T-helper 1 cell treated with Interleukin-12 subunit alpha and Interleukin-12 subunit beta and Interleukin-4 antibody, amounts not matched to agents 30 ng/mL and 1 ng/mL, for 36 hours (primary cell): ENCODE results near the gene REST. TPM values are rescaled to one million over a fixed set of nuclear protein-coding genes. Genes with fewer than 3 reads are reported as not detected.
"Not testable (repeated sequence)": the region's sequence is repeated elsewhere in the genome, so short reads cannot be mapped to it uniquely, and the experiment has no call there.

Source experiments
- intact Hi-C: fragments of 100-400 bp; cut with micrococcal nuclease; formaldehyde crosslinking; loops from one replicate; pipeline ENCODE4 v1.15.1; 2024
- total RNA-seq: library from RNA; stranded (reverse); gene quantifications from 2 replicates; pipeline ENCODE4 v1.2.3, GENCODE V29; 2022

The REST gene
- total RNA-seq, 1 donor from 2014 or later = 61.4 TPM

- intact Hi-C loops = loop anchor here (1.0 to 5.0 kb wide), 7 partner anchors 87 to 1967 kb away; partner anchors contain the start of genes CLOCK, SPINK2, SRP72 and TMEM165
These were observed 1.6 kb downstream of the REST start for GRCh38 chr4:56909086-56909894.

GRCh38 chr4:56910172-56910967, 2.7 kb downstream of the REST start:
- intact Hi-C loops = no loop called here

- intact Hi-C loops = no loop called here
These were observed 6.6 kb downstream of the REST start for GRCh38 chr4:56914336-56914735.

DNA sequence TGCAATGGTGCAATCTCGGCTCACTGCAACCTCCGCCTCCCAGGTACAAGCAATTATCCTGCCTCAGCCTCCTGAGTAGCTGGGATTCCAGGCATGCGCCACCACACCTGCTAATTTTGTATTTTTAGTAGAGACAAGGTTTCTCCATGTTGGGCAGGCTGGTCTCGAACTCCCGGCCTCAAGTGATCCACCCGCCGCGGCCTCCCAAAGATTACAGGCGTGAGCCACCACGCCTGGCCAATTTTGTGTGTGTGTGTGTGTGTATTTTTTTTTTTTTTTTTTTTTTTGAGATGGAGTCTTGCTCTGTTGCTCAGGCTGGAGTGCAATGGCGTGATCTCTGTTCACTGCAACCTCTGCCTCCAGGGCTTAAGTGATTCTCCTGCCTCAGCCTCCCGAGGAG, 7.3 kb downstream of the REST start:
- intact Hi-C loops = not testable (repeated sequence)

DNA sequence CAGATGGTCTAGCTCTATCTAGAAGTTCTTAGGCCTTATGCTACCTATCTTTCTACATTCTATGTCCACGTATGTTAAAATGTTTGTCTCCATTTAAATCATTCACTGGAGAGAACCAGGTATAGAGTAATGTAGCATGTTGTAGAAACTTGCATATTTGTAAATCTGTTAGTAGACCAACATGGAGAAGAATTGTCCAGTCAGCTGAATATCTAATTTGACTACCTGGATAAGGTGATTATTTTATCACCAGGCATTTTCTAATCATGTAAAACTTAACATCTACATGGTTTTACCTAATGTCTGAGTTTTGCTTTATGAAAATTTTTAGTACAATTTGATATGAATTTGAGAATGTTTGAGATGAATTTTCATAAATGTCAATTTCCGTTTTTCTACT, 19.5 kb downstream of the REST start:
- intact Hi-C loops = no loop called here

DNA sequence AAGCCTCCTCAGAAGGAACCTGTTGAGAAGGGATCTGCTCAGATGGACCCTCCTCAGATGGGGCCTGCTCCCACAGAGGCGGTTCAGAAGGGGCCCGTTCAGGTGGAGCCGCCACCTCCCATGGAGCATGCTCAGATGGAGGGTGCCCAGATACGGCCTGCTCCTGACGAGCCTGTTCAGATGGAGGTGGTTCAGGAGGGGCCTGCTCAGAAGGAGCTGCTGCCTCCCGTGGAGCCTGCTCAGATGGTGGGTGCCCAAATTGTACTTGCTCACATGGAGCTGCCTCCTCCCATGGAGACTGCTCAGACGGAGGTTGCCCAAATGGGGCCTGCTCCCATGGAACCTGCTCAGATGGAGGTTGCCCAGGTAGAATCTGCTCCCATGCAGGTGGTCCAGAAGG, 22.9 kb downstream of the REST start:
- intact Hi-C loops = no loop called here

GRCh38 chr4:56931924-56932323, 24.2 kb downstream of the REST start:
- intact Hi-C loops = no loop called here

GRCh38 chr4:56937262-56937661, 29.6 kb downstream of the REST start:
- intact Hi-C loops = no loop called here

DNA sequence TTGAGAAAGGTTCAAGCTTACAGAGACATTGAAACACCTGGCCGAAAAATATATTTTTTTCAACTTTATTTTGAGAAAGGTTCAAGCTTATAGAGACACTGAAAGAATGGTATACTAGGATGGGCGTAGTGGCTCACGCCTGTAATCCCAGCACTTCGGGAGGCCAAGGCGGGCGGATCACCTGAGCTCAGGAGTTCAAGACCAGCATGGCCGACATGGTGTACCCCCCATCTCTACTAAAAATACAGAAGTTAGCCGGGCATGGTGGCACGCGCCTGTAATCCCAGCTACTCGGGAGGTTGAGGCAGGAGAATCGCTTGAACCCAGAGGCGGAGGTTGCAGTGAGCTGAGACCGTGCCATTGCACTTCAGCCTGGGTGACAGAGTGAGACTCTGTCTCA, 32.1 kb downstream of the REST start:
- intact Hi-C loops = not testable (repeated sequence)

DNA sequence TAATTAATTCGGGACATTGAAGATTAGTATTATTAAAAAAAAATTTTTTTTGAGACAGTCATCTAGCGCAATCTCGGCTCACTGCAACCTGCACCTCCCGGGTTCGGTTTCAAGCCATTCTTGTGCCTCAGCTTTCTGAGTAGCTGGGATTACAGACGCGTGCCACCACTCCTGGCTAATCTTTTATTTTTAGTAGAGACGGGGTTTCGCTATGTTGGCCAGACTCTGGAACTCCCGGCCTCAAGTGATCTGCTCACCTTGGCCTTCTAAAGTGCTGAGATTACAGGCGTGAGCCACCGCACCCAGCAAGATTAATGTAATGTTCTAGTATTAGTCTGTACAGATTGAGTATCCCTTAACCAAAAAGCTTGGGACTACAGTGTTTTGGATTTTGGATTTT, 32.7 kb downstream of the REST start:
- intact Hi-C loops = no loop called here

- intact Hi-C loops = no loop called here
These were observed 33.3 kb downstream of the REST start for GRCh38 chr4:56940971-56941370.

- intact Hi-C loops = no loop called here
These were observed 33.7 kb downstream of the REST start for GRCh38 chr4:56941403-56941802.

DNA sequence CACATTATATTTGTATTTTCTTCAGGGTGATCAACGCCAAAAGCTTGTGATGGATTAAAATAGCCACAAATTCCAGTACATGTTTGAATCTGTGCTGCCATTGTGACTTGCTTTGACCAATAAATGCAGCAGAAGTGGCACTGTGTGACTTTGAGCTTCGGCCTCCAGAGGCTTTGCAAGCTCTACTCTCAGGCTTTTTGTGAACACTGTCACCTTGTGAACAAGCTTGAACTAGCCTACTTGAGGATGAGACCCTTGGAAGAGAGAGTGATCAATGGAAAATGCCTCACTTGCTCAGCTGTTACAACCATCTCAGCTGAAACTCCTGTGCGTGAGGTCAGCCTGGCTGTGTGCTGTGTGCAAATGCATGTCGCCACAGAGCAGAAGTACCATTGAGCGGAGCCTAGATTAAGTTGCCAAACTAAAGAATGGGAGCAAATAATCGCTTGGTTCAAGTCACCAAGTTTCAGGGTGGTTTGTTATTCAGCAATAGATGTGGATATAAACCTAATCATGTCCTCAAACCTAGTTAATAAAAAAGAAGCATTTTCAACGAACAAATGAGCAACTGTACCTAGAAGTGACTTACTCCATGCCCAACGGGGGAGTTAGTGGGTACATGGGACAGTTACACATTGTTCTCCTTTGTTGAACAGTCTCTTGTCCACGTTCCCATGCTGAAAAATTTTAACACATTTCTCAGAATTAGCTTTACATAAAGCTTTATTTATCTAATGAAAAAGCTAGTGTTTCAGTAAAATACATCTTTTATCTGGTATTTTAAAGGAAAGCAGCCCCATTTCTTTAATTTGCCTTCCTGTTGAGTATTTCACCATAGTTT, 46.2 kb downstream of the REST start:
- intact Hi-C loops = no loop called here

DNA sequence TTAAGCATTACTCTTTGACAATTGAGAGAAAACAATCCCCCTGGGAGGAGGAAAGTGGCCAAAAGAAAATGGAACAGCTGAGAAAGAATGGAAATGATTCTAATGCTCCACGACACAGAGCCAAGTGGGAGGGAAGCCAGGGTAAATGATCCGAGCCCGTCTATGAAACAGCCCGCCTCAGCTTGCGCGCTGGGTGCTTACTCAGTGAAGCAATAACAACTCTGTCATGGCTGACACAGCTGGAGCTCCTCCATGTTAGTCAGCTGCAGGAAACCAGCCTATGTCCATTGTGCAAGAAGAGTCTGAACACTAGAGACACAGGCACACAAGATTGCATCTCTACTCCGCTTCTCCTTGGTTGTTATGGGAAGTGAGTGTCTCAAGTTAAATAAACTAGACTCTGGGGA, 50.4 kb downstream of the REST start:
- intact Hi-C loops = no loop called here

GRCh38 chr4:56959100-56959499, 51.4 kb downstream of the REST start:
- intact Hi-C loops = no loop called here

GRCh38 chr4:56961107-56961500, 53.4 kb downstream of the REST start:
- intact Hi-C loops = no loop called here

DNA sequence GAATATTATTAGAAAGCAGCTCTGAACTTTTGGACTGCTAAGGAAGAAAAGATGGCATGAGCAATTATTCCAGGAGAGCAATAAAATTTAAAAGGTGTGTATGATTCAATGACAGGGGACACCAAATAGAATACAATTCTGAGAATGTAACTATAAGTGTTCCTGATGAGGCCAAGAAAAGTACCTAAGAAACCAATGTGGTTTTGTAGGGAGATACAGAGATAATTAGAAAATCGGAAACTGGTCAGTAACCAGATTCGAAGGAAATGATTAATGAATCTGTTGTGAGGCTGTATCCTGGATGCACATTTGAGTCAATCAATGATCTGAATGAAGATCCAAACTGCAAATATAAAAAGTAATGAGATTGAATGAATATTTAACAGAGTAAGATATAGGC, 63.7 kb downstream of the REST start:
- intact Hi-C loops = no loop called here

DNA sequence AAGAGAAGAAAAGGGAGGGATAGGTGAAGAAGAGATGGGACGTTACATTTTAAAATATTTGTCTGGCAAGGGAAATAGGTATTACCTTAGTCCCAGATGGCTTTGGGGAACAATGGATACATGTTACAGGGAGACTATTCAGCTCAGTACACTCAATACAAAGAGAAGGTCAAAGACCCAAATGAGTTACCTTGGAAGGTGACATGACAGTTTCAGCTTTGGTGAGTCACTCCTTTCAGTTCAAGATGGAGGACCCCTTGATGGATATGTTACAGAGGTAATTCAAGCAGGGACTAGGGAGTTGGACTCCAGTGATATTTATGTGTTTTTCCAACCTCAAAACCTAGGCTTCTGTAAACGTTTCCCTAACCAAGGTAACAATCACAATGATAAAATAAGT, 64.7 kb downstream of the REST start:
- intact Hi-C loops = no loop called here

DNA sequence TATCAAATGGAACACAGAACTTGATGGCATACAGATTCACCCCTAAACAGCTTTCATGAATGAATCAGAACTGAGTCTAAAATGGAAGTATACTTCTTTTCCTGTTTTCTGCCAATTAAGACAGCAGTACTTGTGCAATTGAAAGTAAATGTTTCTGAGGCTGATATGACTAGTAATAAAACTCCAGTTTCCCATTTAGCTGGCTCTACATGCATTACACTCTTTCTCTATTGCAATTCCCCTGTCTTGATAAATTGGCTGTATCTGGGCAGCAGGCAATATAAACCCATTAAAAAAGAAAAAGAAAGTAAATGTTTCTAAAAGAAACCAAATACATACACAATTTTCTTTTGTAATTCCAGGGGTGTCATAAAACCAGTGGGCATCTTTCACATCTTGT, 65.1 kb downstream of the REST start:
- intact Hi-C loops = no loop called here

DNA sequence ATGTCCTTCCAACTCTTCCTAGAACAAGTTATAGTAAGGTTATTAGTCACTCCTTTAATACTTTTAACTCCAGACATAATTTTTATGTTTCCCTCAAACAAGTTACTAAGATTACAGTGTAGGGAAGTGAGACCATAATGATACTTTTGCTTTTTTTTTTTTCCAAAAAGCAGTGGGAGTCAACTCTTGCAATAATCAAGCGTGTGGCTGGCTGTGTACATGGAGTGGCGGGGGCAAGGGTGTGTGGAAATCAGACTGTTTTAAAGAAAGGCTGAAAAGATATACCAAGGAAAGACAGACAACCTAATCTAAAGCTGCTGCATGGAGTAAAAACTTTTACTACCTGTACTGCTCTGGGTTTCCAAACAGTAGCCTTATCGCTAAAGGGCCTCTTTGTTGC, 65.6 kb downstream of the REST start:
- intact Hi-C loops = no loop called here

DNA sequence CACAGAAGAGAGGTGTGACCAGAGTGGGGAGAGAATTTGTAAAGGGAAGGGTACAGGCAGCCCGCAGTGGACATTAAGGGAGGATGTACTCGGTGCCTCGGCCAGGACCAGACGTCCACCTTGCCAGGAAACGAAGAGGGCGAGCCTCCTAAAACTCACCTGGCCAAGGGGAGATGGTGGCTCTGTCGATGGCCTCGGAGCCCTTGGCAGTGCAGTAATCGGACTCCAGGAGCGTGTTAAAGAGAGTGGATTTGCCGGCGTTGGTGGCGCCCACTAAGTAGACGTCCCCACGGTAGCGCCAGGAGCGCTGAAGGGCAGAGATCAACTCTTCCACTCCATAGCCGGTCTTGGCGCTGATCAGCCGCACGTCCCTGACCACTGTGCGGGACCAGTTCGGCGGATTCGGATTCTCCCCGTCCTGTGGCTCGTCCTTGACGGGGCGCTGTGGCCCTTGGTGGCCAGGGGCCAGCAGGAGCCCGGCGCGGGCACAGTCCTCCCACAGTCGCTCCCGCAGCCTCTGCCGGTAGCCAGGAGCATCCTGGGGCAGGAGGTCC, 68.7 kb downstream of the REST start:
- intact Hi-C loops = loop anchor here (2.0 to 5.0 kb wide), 5 partner anchors 154 to 1629 kb away; partner anchors contain the start of genes CLOCK, SPINK2 and SRD5A3
